GM13977 (cell line): ENCODE data around the gene STARD3.

Experiments
- DNase-seq: peaks from one replicate; pipeline ENCODE4 v3.0.0; 2012; ENCODE audit warnings: low spot score
- in situ Hi-C: fragments of 300-500 bp; cut with MboI; formaldehyde crosslinking; loops from one replicate; pipeline ENCODE4 v1.12.0; 2022; ENCODE audit warnings: low sequenced_read_pairs, low pct_unique_long_range_greater_than_20kb, mixed read lengths, inconsistent platforms; ENCODE audit not compliant: unreplicated experiment
- TF ChIP-seq, protein P1 (sequence below): IDR thresholded peaks from 2 replicates; pipeline ENCODE4 v1.5.1; 2012; ENCODE audit warnings: mild to moderate bottlenecking, control low read depth; ENCODE audit not compliant: insufficient read depth; ENCODE audit errors: extremely low read depth, missing control alignments

STARD3 gene

DNA sequence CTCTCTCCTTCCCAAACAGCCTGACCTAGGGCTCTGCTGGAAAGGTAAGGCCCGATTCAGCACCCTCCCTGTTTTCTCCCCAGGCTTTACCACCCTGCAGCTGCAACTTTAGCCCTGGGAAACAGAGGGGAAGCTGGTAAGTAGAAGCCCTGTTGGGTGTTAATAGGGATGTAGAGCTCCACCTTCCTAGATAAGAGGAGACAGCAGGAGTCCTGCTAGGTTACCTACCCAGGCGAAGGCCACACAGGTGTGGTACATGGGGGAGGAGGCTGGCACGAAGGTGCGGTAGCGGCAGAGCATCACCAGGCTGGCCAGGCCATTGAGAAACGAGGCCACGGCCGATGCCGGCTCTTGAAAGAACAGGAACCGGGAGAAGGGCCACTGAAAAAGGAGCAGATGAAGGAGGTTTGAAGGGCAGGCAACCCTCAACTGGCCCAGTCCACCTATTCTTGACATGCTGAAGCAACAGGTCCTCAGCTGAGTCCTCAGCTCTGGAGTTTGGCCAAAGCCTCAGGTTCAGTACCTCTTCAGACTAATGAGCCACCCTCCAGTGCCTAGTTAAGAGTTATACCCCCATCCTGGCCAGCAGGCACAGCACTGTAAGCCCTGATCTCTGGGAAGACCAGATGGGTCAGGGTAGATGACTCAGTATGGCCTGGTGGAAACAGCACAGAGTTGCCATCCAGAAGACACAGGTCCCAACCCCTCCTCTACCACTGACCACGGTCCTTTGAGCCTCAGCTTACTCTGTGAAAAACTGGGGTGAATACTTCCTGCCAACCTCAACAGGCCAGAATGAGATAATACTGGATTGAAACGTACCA lies 47.6 kb downstream of the STARD3 start:
- TF ChIP-seq, protein P1, sequence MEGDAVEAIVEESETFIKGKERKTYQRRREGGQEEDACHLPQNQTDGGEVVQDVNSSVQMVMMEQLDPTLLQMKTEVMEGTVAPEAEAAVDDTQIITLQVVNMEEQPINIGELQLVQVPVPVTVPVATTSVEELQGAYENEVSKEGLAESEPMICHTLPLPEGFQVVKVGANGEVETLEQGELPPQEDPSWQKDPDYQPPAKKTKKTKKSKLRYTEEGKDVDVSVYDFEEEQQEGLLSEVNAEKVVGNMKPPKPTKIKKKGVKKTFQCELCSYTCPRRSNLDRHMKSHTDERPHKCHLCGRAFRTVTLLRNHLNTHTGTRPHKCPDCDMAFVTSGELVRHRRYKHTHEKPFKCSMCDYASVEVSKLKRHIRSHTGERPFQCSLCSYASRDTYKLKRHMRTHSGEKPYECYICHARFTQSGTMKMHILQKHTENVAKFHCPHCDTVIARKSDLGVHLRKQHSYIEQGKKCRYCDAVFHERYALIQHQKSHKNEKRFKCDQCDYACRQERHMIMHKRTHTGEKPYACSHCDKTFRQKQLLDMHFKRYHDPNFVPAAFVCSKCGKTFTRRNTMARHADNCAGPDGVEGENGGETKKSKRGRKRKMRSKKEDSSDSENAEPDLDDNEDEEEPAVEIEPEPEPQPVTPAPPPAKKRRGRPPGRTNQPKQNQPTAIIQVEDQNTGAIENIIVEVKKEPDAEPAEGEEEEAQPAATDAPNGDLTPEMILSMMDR, result no peak
- DNase-seq, result no peak
- in situ Hi-C loops, result no loop called here

DNA sequence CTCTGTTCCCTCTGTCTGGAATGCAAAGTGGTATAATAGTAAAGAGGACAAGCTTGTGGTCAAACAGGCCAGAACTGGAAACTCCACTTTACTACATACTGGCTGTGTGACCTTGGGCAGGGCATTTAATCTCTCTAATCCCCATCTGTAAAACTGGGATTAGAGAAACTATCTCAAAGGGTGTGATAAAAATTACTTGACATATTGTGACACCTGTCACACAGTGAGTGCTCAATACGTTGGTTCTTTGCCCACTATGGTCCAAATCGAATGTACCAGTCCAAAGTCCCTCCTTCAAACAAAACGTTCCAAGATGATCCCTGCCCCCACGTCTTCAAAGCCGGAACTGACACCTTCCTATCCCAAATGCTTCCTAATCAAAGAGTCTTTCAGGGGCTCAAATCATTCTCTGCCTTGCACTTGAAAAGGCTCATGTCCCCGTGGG lies 50.2 kb downstream of the STARD3 start:
- TF ChIP-seq, protein P1, result no peak
- DNase-seq, result no peak
- in situ Hi-C loops, result no loop called here

DNA sequence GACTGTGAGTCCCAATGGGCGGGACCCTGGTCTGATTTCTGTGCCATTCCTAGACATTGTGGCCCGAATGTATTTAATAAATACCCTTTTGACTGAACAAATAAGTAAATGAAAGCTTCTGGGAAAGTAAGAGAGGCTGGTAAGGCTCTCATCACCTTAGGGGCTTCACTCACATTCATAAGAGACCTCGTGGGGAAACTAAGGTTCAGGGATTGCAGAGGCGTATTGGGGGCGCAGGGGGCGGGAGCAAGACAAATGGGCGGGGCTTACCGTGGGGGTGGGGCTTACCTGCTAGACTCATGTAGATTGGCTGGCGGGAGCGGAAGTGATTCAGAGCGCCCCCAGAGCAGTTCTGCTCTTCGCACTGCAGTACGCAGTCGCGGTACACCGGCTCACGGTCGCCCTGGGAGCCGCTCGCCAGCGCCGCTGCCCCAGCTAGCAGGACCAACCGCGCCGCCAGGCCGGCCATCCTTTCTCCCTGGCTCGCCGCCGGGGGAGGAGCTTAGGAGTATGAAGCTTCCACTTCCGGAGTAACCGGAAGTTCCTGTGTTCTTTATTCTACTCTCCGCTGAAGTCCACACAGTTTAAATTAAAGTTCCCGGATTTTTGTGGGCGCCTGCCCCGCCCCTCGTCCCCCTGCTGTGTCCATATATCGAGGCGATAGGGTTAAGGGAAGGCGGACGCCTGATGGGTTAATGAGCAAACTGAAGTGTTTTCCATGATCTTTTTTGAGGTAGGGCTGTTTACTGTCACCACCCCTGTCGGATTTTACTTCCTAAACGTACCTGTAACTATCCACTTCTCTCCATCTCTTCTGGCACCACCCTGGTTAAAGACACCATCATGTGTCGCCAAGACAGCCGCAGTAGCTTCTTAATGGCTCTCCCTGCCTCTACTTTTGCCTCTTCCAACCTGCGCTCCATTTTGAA lies 50.9 kb downstream of the STARD3 start, which contains the start of gene PGAP3:
Gene PGAP3, minus strand, starts transcription at position 512 of the 929 bp plus-strand sequence. Its CDS starts 43 bp downstream, at position 469.
- DNase-seq, result peak; percentile 95
- in situ Hi-C loops, result no loop called here
- TF ChIP-seq, protein P1, result peak; percentile 31

DNA sequence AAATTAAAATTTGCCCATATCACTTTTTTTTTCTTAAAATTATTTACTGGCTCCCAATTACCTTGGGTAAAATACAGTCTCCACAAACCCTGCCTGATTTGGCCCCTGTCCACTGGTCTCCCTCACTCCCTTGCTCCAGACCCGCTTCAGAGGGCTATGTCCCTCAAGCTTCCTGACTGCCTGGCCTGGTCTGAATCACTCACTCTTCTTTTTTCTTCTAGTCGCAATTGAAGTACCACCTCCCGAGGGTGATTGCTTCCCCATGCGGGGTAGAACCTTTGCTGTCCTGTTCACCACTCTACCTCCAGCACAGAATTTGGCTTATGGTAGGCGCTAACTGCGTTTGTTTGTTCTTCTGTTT lies 51.5 kb downstream of the STARD3 start:
- DNase-seq, result no peak
- TF ChIP-seq, protein P1, result no peak
- in situ Hi-C loops, result no loop called here

- TF ChIP-seq, protein P1, result no peak
- DNase-seq, result no peak
- in situ Hi-C loops, result no loop called here
These were observed 52.0 kb downstream of the STARD3 start for GRCh38 chr17:39688945-39689344.

- no peak for DNase-seq
- in situ Hi-C loops, result no loop called here
- TF ChIP-seq, protein P1, result no peak
These were observed 57.6 kb downstream of the STARD3 start for GRCh38 chr17:39694593-39694992.
